HUES48 (cell line): ENCODE measurements around the gene LAMC2.

Source experiments
- H3K27ac ChIP-seq: one replicate; pipeline ENCODE4 v1.7.0; 2013; ENCODE audit warnings: low read depth, low read length, inconsistent platforms
- H3K27me3 ChIP-seq: 2 replicates; pipeline ENCODE4 v1.6.1; 2013; ENCODE audit warnings: mild to moderate bottlenecking, low read length; ENCODE audit not compliant: control insufficient read depth, insufficient read depth
- H3K36me3 ChIP-seq: 2 replicates; pipeline ENCODE4 v1.6.1; 2013; ENCODE audit warnings: low read length; ENCODE audit not compliant: control insufficient read depth, insufficient read depth
- H3K4me1 ChIP-seq: 2 replicates; pipeline ENCODE4 v1.6.1; 2013; ENCODE audit warnings: mild to moderate bottlenecking, low read length; ENCODE audit not compliant: control insufficient read depth, insufficient read depth
- H3K4me3 ChIP-seq: 2 replicates; pipeline ENCODE4 v1.5.1; 2013; ENCODE audit warnings: mild to moderate bottlenecking, low read depth, low read length
- H3K9ac ChIP-seq: 2 replicates; pipeline ENCODE4 v1.6.1; 2013; ENCODE audit warnings: mild to moderate bottlenecking, low read depth, low read length, moderate library complexity
- H3K9me3 ChIP-seq: 2 replicates; pipeline ENCODE4 v1.6.1; 2013; ENCODE audit warnings: low read length; ENCODE audit not compliant: control insufficient read depth, insufficient read depth

The LAMC2 gene

DNA sequence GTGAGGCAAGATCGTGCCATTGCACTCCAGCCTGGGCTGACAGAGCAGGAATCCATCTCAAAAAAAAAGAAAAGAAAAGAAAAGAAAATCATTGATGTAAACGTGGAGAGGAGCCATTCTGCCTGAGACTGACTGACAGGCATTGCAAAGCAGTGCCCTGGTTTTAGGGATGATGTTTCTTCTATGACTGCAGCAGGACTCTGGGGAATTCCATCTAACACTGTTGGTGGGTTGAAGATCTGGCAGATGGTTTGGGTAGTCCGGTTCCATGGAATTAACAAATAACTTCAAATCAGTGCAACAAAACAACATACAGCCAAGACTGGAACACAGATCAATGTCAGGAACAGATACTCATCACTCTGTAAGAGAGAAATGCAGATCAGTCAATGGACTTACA is 17.8 kb upstream of the LAMC2 start:
- Histone ChIP-seq H3K36me3 (no peaks in the 10 kb centered on the region), H3K4me3 (no peak overlapping the region), H3K27ac (no peak overlapping the region), H3K27me3 (no peaks in the 10 kb centered on the region), H3K9me3 (no peaks in the 10 kb centered on the region), H3K4me1 (peaks cover 16% of the 10 kb centered on the region), H3K9ac (no peak overlapping the region)

DNA sequence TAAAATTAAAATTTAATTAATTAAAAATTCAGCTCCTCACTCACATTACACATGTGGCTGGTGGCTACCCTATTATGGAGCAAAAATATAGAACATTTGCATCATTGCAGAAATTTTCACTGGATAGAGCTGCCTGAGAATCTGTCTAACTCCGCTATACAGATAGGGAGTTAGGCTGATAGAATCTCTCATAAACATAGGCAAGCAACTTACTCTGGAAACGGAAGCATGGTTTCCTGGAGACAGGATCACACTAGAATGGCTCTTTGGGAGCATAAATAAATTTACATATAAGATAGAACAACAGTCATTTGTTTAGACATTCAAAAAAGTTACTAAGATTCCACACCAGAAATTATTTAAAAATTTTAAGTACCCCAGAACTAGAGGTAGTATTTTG is 12.2 kb upstream of the LAMC2 start:
- no peak overlapping the region for H3K9ac ChIP-seq
- H3K4me1 ChIP-seq, result peaks cover 8% of the 10 kb centered on the region; the same call in 1 of the 2 replicates
- H3K27me3 ChIP-seq, result no peaks in the 10 kb centered on the region
- no peak overlapping the region for H3K4me3 ChIP-seq
- H3K36me3 ChIP-seq, result no peaks in the 10 kb centered on the region
- H3K9me3 ChIP-seq, result no peaks in the 10 kb centered on the region
- no peak overlapping the region for H3K27ac ChIP-seq

DNA sequence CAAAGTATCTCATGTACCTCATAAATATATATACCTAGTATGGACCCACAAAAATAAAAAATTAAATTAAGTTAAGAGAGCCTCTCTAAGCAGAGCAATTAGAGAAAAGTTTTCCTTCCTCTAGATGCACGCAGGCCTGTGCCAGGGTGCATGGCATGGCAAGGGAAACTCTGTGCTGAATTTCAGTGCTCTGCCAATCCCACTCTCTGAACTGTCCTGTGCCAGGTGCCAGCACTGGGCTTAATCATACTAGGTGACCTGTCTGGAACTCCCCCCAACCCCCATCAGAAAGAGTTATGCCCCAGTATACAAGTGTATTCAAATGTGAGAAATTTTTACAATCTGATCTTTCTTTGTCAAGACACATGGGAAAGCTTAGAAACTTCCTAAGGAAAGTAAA is 10.4 kb upstream of the LAMC2 start:
- no peak overlapping the region for H3K4me3 ChIP-seq
- no peaks in the 10 kb centered on the region for H3K9me3 ChIP-seq
- no peak overlapping the region for H3K9ac ChIP-seq
- H3K36me3 ChIP-seq, result no peaks in the 10 kb centered on the region
- no peaks in the 10 kb centered on the region for H3K27me3 ChIP-seq
- H3K4me1 ChIP-seq, result peaks cover 16% of the 10 kb centered on the region; the same call in 1 of the 2 replicates
- no peak overlapping the region for H3K27ac ChIP-seq

DNA sequence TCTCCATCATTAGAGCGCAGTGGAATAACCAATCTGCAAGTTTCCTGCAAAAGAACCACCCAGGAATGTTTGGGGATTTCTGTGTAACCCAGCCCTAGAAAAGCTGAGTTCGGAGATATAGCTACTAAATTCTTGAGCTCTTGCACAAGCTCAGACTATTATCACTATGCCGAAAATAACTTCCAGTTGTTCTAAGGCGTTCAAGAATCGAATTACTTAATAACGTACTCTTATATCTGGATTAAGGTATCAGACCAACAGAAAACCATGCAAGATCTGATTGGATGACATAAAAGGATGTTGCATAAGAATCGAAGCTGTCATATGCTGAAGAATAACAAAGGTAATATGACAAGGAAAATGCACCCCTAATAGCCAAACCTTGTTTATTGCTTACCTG is 7.5 kb upstream of the LAMC2 start:
- Histone ChIP-seq H3K4me1 (peaks cover 17% of the 10 kb centered on the region; the same call in 1 of the 2 replicates), H3K9me3 (no peaks in the 10 kb centered on the region), H3K9ac (no peak overlapping the region), H3K27ac (no peak overlapping the region), H3K36me3 (no peaks in the 10 kb centered on the region), H3K4me3 (no peak overlapping the region), H3K27me3 (no peaks in the 10 kb centered on the region)

DNA sequence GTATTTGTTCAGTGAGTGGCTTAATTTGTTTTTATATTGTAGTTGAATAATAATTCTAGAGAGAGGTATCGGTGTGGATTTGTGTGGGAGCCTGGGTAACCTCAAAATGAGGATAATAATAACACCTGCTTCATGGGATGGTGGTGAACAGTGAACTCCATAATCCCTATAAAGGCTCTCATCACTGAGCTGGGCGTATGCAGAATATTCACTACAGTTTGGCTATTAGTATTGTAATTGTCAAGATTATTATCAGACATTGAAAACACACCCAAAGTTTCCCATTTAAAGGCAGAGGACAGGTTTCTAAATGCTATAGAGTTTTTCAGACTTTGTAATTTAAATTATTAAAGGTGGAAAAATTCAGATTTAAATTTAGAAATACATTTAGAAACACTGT is 7.0 kb upstream of the LAMC2 start:
- no peak overlapping the region for H3K27ac ChIP-seq

DNA sequence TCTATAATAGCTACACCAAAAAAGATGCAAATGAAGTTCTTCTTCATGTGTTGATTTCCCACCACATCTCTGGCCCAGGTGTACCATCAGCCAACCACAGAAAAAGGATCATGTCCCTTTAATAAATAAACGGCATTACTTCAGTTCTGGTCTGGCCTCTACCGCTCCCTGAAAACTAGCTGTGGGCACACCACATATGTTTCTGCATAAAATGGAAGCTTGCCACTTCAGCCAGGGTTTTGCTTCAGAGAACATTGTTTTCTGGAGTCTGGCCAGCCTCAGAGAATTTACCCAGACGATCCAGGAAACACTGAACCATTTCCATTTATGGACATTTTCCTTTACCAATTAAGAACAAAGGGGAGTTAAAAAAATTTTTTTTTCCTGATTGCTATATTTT is 5.8 kb upstream of the LAMC2 start:
- no peaks in the 10 kb centered on the region for H3K9me3 ChIP-seq
- H3K4me3 ChIP-seq, result no peak overlapping the region
- H3K27me3 ChIP-seq, result no peaks in the 10 kb centered on the region
- peaks cover 17% of the 10 kb centered on the region; the same call in 1 of the 2 replicates for H3K4me1 ChIP-seq
- no peak overlapping the region for H3K9ac ChIP-seq
- no peaks in the 10 kb centered on the region for H3K36me3 ChIP-seq
- peak overlapping the region; percentile 22 for H3K27ac ChIP-seq

More for the DNA sequence above, 7.0 kb upstream of the LAMC2 start:
- Histone ChIP-seq H3K4me3 (no peak overlapping the region), H3K27me3 (no peaks in the 10 kb centered on the region), H3K4me1 (peaks cover 17% of the 10 kb centered on the region; the same call in 1 of the 2 replicates), H3K9ac (no peak overlapping the region), H3K36me3 (no peaks in the 10 kb centered on the region), H3K9me3 (no peaks in the 10 kb centered on the region)

DNA sequence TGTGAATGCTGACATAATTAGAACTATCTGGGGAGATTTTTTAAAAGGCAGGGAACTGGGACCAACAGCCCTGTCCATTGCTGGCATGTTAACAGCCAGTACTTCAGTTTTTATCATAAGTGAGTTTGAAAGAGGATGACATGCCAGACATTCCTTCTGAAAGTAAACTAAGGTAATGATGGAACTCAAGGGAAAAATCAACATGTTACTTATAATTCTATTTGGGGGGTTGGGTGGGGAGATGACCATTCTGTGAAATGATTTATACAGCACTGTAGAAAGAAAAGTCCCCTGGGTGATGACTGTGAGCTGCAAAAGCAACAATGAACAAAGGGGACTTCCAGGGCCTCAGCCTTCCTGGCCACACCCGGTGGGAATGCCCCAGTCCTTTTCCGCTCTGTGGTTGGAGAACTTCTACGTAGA is 5.4 kb upstream of the LAMC2 start:
- H3K9me3 ChIP-seq, result no peaks in the 10 kb centered on the region
- H3K36me3 ChIP-seq, result no peaks in the 10 kb centered on the region
- H3K27me3 ChIP-seq, result no peaks in the 10 kb centered on the region
- H3K27ac ChIP-seq, result peak overlapping the region; percentile 22
- peaks cover 19% of the 10 kb centered on the region for H3K4me1 ChIP-seq
- no peak overlapping the region for H3K4me3 ChIP-seq
- no peak overlapping the region for H3K9ac ChIP-seq

DNA sequence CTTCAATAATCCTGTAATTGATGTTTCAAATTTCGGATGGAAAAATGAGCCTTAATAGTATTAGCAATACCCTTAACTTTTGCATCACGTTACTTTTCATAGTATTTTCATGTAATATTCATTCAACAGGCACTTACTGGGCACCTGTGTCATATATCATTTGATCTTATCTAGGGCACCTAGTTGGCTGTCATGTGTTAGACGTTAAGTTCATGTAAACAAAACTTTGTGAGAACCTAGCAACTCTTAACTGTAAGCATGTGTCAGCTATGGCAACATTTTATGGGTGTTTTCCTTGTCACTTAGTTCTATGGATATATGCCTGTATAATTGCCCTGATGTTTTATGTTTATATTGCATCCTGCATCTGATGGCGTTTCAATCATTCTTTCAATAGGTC is 777 bp downstream of the LAMC2 start:
- Histone ChIP-seq H3K4me3 (peak overlapping the region; percentile 74), H3K36me3 (no peaks in the 10 kb centered on the region), H3K27ac (no peak overlapping the region), H3K4me1 (peaks cover 12% of the 10 kb centered on the region), H3K9me3 (no peaks in the 10 kb centered on the region), H3K27me3 (no peaks in the 10 kb centered on the region), H3K9ac (peak overlapping the region; percentile 77; the same call in 1 of the 2 replicates)

DNA sequence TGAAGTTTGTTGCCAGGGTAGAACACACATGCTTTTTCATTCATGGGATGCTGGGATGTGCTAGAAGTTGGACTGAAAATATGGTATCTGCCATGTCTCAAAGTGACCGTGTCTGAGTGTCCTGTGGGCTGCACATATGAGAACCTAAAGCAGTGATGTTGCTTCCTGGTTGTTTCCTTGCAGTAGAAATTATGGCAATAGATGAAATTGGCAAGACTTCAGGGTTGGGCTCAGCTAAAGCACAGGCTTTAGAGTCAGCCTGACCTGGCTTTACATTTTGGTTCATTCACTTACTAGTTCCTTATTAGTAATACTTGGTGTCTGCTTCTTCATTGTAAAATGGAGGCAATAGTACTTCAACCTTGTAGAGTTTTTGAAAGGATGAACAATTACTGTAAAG is 2.2 kb downstream of the LAMC2 start:
- Histone ChIP-seq H3K4me3 (no peak overlapping the region), H3K27me3 (no peaks in the 10 kb centered on the region), H3K9ac (no peak overlapping the region), H3K36me3 (no peaks in the 10 kb centered on the region), H3K4me1 (peaks cover 16% of the 10 kb centered on the region), H3K9me3 (no peaks in the 10 kb centered on the region), H3K27ac (no peak overlapping the region)

DNA sequence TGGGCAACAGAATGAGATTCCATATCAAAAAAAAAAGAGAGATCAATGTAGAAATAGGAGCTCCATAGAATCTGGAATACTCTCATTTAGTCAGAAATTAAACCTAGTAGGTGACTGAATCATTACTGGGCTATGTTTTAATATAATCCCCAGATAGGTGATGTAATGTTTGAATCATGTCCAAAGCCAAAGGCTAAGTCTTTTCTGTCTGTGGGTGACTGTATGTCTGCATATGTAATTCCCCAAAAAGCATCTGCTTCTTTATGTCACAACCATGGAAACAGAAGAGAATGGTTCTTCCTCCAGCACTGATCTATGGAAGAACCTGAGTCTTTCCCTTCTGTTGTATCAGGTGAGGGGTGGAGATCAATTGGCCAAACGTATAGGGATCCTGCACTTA is 5.8 kb downstream of the LAMC2 start:
- Histone ChIP-seq H3K27ac (no peak overlapping the region), H3K36me3 (no peaks in the 10 kb centered on the region), H3K27me3 (no peaks in the 10 kb centered on the region), H3K4me3 (no peak overlapping the region), H3K4me1 (peaks cover 29% of the 10 kb centered on the region), H3K9ac (no peak overlapping the region), H3K9me3 (no peaks in the 10 kb centered on the region)

DNA sequence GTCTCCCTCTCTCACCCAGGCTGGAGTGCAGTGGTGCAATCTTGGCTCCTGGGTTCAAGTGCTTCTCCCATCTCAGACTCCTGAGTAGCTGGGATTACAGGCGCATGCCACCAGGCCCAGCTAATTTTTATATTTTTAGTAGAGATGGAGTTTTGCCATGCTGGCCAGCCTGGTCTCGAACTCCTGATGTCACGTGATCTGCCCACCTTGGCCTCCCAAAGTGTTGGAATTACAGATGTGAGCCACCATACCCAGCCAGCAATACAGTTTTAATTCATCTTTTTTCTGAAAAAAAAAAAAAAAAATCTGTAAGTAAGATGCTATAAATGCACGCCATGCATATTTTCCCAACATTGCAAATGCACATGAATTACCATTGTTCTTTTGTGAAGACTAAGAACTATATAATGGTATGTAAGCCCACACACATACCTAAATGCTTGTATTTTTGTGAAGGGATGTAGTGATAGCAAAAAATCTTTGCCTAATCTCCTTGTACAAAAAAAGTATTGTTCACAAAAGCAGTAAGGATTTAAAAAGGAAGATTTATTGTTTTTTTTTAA is 8.0 kb downstream of the LAMC2 start:
- Histone ChIP-seq H3K9ac (no peak overlapping the region), H3K27ac (no peak overlapping the region), H3K4me1 (peaks cover 28% of the 10 kb centered on the region), H3K36me3 (no peaks in the 10 kb centered on the region), H3K9me3 (no peaks in the 10 kb centered on the region), H3K4me3 (no peak overlapping the region), H3K27me3 (no peaks in the 10 kb centered on the region)
